Caco-2 (cell line): ENCODE results near the gene EIF4E3. TPM values are rescaled to one million over a fixed set of nuclear protein-coding genes. Genes with fewer than 3 reads are reported as not detected.

Experiments
- BruUV-seq: library from RNA; stranded (reverse); fragments of 400-500 nt; replicated peaks from 2 replicates; lab custom pipeline; 2021; lab: Mats Ljungman, UMichigan
- CTCF ChIA-PET: fragments of 300-600 bp; sonication (Branson Sonifier 250); formaldehyde crosslinking; loops from one replicate; lab custom pipeline; 2022; ENCODE audit warnings: antibody characterized with exemption; lab: Charles Lee
- POLR2A ChIA-PET: fragments of 300-600 bp; sonication (Branson Sonifier 250); formaldehyde crosslinking; loops from one replicate; lab custom pipeline; 2022; ENCODE audit warnings: antibody characterized with exemption; lab: Charles Lee
- DNase-seq, 2 experiments: peaks; one replicate each; pipeline versions ENCODE4 v3.0.0 to v3.0.0-alpha.2; 2020 to 2022
- H3K27me3 ChIP-seq: replicated peaks from 2 replicates; pipeline ENCODE4 v1.6.0; 2011; ENCODE audit warnings: low read length; ENCODE audit not compliant: control insufficient read depth, insufficient read depth
- H3K36me3 ChIP-seq: 2 replicates; pipeline ENCODE4 v1.5.1; 2011; ENCODE audit warnings: low read length; ENCODE audit not compliant: control insufficient read depth, insufficient read depth
- H3K4me1 ChIP-seq: fragments of 250-450 bp; sonication (Bioruptor Pico); 2 replicates; pipeline ENCODE4 v1.5.1; 2020; ENCODE audit warnings: mild to moderate bottlenecking
- H3K4me3 ChIP-seq: 2 replicates; pipeline ENCODE4 v1.5.1; 2011; ENCODE audit warnings: low read depth, mild to moderate bottlenecking, control low read depth, low read length
- H3K9me3 ChIP-seq: fragments of 250-450 bp; sonication (Bioruptor Pico); 2 replicates; pipeline ENCODE4 v1.5.1; 2020; ENCODE audit warnings: mild to moderate bottlenecking, moderate library complexity
- H3K27ac Mint-ChIP-seq: one replicate; pipeline ENCODE4 v1.8.0; 2022; ENCODE audit warnings: mixed read lengths; ENCODE audit not compliant: unreplicated experiment
- H3K27me3 Mint-ChIP-seq: one replicate; pipeline ENCODE4 v1.8.0; 2022; ENCODE audit warnings: mixed read lengths; ENCODE audit not compliant: insufficient read depth, unreplicated experiment
- H3K36me3 Mint-ChIP-seq: one replicate; pipeline ENCODE4 v1.8.0; 2022; ENCODE audit warnings: mild to moderate bottlenecking, mixed read lengths; ENCODE audit not compliant: insufficient read depth, unreplicated experiment
- H3K4me1 Mint-ChIP-seq: one replicate; pipeline ENCODE4 v1.8.0; 2022; ENCODE audit warnings: low read depth, mixed read lengths; ENCODE audit not compliant: unreplicated experiment
- H3K4me3 Mint-ChIP-seq: one replicate; pipeline ENCODE4 v1.8.0; 2022; ENCODE audit warnings: mild to moderate bottlenecking, moderate library complexity, mixed read lengths; ENCODE audit not compliant: unreplicated experiment
- H3K9me3 Mint-ChIP-seq: one replicate; pipeline ENCODE4 v1.8.0; 2022; ENCODE audit warnings: mixed read lengths; ENCODE audit not compliant: unreplicated experiment
- intact Hi-C: fragments of 100-400 bp; cut with micrococcal nuclease; formaldehyde crosslinking; loops from one replicate; pipeline ENCODE4 v1.10.0; 2022; ENCODE audit not compliant: unreplicated experiment
- total RNA-seq: library from RNA; stranded (reverse); gene quantifications from 2 replicates; pipeline ENCODE4 v1.2.3, GENCODE V29; 2022
- TF ChIP-seq, protein P1 (sequence below), 2 experiments: fragments of 200-600 bp in 1 of 2; IDR thresholded peaks; 1 replicate in 1 of 2; 2 replicates in 1 of 2; pipeline versions ENCODE4 v1.5.1 to v1.8.0; 2011 to 2022; ENCODE audit warnings: antibody characterized with exemption in 1 of 2, control low read depth in 1 of 2, inconsistent platforms in 1 of 2, low read depth in 1 of 2, low read length in 1 of 2, mild to moderate bottlenecking in 1 of 2, moderate library complexity in 1 of 2; ENCODE audit not compliant: insufficient read depth in 1 of 2, severe bottlenecking in 1 of 2, unreplicated experiment in 1 of 2

The EIF4E3 gene
- total RNA-seq, 1 experiment from 2014 or later, result 1.7 TPM

DNA sequence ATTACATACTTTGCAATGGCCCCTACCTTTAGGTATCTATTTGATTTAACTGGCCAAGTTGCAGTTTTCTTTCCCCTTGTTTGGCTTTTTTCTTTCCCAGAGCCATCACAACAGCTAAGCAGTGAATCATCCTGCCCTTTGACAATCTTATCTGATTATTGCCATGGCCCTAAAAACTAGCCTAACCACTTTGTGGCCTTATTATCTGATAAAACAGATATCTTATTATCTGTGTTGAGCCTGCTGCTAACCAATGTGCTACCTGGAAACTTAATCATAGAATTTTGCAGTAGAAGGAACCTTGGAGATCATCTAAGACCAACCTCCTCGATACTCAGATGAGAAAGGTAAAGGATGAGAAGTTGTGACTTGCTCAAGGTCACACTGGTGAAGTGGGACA, 37.1 kb downstream of the EIF4E3 start:
- POLR2A ChIA-PET, result no interaction called here
- H3K4me3 Mint-ChIP-seq, result no peak overlapping the region

DNA sequence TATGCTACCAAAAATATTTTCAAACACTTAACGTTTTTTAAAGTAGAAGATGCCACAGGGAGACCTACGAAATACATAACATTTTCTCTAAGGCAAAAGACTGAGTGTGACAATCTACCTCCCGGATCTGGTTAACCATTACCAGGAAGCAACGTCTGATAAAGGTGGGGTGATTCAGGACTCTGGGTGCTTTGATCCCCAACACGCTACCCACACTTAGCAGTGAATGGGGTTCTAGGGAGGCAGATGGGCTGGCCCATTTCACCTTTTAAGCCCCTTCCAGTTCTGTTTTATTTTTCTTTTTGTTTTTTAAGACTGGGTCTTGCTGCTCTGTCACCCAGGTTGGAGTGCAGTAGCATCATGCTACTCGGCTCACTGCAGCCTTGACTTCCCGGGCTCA, 39.5 kb downstream of the EIF4E3 start:
- Histone ChIP-seq H3K4me3 (no peak overlapping the region), H3K9me3 (no peaks in the 10 kb centered on the region), H3K4me1 (peaks cover 21% of the 10 kb centered on the region), H3K27me3 (no peaks in the 10 kb centered on the region), H3K36me3 (no peaks in the 10 kb centered on the region)
- BruUV-seq, result no TSS peak
- H3K4me3 Mint-ChIP-seq, result no peak overlapping the region
- H3K36me3 Mint-ChIP-seq, result no peaks in the 10 kb centered on the region
- no peaks in the 10 kb centered on the region for H3K27me3 Mint-ChIP-seq
- ChIA-PET CTCF (interaction anchor here (0.6 kb wide), 1 partner anchor 33 kb away, joined by 3 read pairs; no protein-coding TSS in a partner anchor), POLR2A (no interaction called here)
- no peak for DNase-seq
- intact Hi-C loops, result no loop called here
- H3K27ac Mint-ChIP-seq, result no peak overlapping the region
- H3K4me1 Mint-ChIP-seq, result peaks cover 26% of the 10 kb centered on the region
- no peaks in the 10 kb centered on the region for H3K9me3 Mint-ChIP-seq
- TF ChIP-seq, protein P1, sequence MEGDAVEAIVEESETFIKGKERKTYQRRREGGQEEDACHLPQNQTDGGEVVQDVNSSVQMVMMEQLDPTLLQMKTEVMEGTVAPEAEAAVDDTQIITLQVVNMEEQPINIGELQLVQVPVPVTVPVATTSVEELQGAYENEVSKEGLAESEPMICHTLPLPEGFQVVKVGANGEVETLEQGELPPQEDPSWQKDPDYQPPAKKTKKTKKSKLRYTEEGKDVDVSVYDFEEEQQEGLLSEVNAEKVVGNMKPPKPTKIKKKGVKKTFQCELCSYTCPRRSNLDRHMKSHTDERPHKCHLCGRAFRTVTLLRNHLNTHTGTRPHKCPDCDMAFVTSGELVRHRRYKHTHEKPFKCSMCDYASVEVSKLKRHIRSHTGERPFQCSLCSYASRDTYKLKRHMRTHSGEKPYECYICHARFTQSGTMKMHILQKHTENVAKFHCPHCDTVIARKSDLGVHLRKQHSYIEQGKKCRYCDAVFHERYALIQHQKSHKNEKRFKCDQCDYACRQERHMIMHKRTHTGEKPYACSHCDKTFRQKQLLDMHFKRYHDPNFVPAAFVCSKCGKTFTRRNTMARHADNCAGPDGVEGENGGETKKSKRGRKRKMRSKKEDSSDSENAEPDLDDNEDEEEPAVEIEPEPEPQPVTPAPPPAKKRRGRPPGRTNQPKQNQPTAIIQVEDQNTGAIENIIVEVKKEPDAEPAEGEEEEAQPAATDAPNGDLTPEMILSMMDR (IDR thresholded peaks at IDR 0.05; ENCODE audit: insufficient read depth in 1 of 2, low read depth in 1 of 2, low read length in 1 of 2, severe bottlenecking in 1 of 2, unreplicated experiment in 1 of 2), result no peak

More for the DNA sequence above, 37.1 kb downstream of the EIF4E3 start:
- no peaks in the 10 kb centered on the region for H3K27me3 Mint-ChIP-seq
- no peak overlapping the region for H3K27ac Mint-ChIP-seq
- no peaks in the 10 kb centered on the region for H3K9me3 Mint-ChIP-seq
- Histone ChIP-seq H3K36me3 (no peaks in the 10 kb centered on the region), H3K9me3 (no peaks in the 10 kb centered on the region), H3K4me3 (no peak overlapping the region), H3K4me1 (peaks cover 21% of the 10 kb centered on the region), H3K27me3 (no peaks in the 10 kb centered on the region)
- peak in 1 of 2 experiments; percentile 46 for DNase-seq
- BruUV-seq, result no TSS peak
- TF ChIP-seq, protein P1 (IDR thresholded peaks at IDR 0.05; ENCODE audit: insufficient read depth in 1 of 2, low read depth in 1 of 2, low read length in 1 of 2, severe bottlenecking in 1 of 2, unreplicated experiment in 1 of 2), result no peak
- intact Hi-C loops, result no loop called here
- H3K36me3 Mint-ChIP-seq, result no peaks in the 10 kb centered on the region
- peaks cover 27% of the 10 kb centered on the region for H3K4me1 Mint-ChIP-seq
- CTCF ChIA-PET, result no interaction called here

DNA sequence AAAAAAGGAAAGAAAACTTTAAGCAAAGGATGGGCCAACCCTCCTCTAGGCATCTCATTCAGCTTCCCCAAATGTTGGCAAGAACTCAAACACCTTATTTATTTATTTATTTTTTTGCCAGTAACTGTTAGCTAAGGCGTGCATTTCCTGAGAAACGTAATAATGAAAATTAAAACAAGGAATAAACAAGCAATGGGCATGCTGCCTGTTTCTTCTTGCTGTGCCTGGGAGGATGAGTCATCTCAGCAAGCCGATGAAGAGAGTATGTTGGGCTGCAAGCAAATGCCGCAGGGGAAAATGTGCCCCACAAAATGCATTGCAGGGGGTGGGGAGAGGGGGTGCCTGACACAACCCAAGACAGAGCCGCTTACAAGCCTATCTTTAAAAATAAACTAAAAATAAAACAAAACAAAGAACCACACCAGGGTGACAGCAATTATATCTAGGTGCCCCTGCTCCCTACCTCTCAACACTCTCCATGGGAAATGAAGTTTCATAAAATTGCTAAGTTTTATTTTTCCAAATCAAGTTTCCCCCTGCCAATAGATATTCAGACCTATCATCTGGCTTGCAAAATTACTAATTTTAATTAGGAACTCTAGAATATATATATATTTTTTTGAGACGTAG, 40.3 kb downstream of the EIF4E3 start:
- no TSS peak for BruUV-seq
- no peaks in the 10 kb centered on the region for H3K27me3 ChIP-seq
- ChIA-PET POLR2A (no interaction called here), CTCF (no interaction called here)
- Mint-ChIP-seq H3K9me3 (no peaks in the 10 kb centered on the region), H3K27ac (no peak overlapping the region), H3K27me3 (no peaks in the 10 kb centered on the region), H3K4me1 (peaks cover 18% of the 10 kb centered on the region), H3K36me3 (no peaks in the 10 kb centered on the region), H3K4me3 (no peak overlapping the region)
- intact Hi-C loops, result no loop called here
- H3K9me3 ChIP-seq, result no peaks in the 10 kb centered on the region
- no peak overlapping the region for H3K4me3 ChIP-seq
- H3K36me3 ChIP-seq, result no peaks in the 10 kb centered on the region
- H3K4me1 ChIP-seq, result peaks cover 21% of the 10 kb centered on the region
- TF ChIP-seq, protein P1 (IDR thresholded peaks at IDR 0.05; ENCODE audit: insufficient read depth in 1 of 2, low read depth in 1 of 2, low read length in 1 of 2, severe bottlenecking in 1 of 2, unreplicated experiment in 1 of 2), result no peak
- no peak for DNase-seq
